Lower lobe of right lung (tissue), 2 donors: ENCODE results near the gene CHRND. TPM values are rescaled to one million over a fixed set of nuclear protein-coding genes. Genes with fewer than 3 reads are reported as not detected.

ENCODE experiments used
- ATAC-seq, 2 donors: fragments of 200-7000 bp; cut with Tn5 transposase; one replicate each; pipeline ENCODE4 v1.9.1; 2020 to 2022; ENCODE audit warnings: mild to moderate bottlenecking in 2 of 2, moderate library complexity in 2 of 2
- DNase-seq: peaks from one replicate; pipeline ENCODE4 v3.0.0-alpha.2; 2020
- H3K27ac ChIP-seq: fragments of 200-600 bp; one replicate; pipeline ENCODE4 v1.8.0; 2022
- H3K27me3 ChIP-seq: fragments of 200-600 bp; one replicate; pipeline ENCODE4 v1.8.0; 2022; ENCODE audit warnings: low read depth
- H3K36me3 ChIP-seq: fragments of 200-600 bp; one replicate; pipeline ENCODE4 v1.8.0; 2022; ENCODE audit warnings: mild to moderate bottlenecking
- H3K4me1 ChIP-seq: fragments of 200-600 bp; one replicate; pipeline ENCODE4 v1.8.0; 2022
- H3K4me3 ChIP-seq: fragments of 200-600 bp; one replicate; pipeline ENCODE4 v1.8.0; 2022; ENCODE audit warnings: mild to moderate bottlenecking
- H3K9me3 ChIP-seq: fragments of 200-600 bp; one replicate; pipeline ENCODE4 v1.8.0; 2022
- intact Hi-C: fragments of 100-400 bp; cut with DNase I; formaldehyde crosslinking; loops from one replicate; pipeline ENCODE4 v1.11.0; 2022
- total RNA-seq: library from RNA; stranded (reverse); fragmentation: NEBNext Ultra II Directional; extraction: Animal tissue kit (Norgen Biotek cat#: 25700); gene quantifications from one replicate; pipeline ENCODE4 v1.2.1, GENCODE V29; 2021
- TF ChIP-seq, protein P1 (sequence below): fragments of 200-600 bp; IDR thresholded peaks from one replicate; pipeline ENCODE4 v1.8.0; 2022; ENCODE audit warnings: antibody characterized with exemption, mild to moderate bottlenecking
- donor health status: DM: no; HTN: yes; CAD: no; lungs with severe emphysema.

The CHRND gene
- total RNA-seq, 1 donor from 2014 or later: not detected

GRCh38 chr2:232545511-232546375, 19.8 kb downstream of the CHRND start:
- H3K4me3 ChIP-seq: no peak overlapping the region
- H3K27me3 ChIP-seq: no peaks in the 10 kb centered on the region
- peak; percentile 60 for DNase-seq
- H3K9me3 ChIP-seq: no peaks in the 10 kb centered on the region
- TF ChIP-seq, protein P1, sequence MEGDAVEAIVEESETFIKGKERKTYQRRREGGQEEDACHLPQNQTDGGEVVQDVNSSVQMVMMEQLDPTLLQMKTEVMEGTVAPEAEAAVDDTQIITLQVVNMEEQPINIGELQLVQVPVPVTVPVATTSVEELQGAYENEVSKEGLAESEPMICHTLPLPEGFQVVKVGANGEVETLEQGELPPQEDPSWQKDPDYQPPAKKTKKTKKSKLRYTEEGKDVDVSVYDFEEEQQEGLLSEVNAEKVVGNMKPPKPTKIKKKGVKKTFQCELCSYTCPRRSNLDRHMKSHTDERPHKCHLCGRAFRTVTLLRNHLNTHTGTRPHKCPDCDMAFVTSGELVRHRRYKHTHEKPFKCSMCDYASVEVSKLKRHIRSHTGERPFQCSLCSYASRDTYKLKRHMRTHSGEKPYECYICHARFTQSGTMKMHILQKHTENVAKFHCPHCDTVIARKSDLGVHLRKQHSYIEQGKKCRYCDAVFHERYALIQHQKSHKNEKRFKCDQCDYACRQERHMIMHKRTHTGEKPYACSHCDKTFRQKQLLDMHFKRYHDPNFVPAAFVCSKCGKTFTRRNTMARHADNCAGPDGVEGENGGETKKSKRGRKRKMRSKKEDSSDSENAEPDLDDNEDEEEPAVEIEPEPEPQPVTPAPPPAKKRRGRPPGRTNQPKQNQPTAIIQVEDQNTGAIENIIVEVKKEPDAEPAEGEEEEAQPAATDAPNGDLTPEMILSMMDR: no peak
- intact Hi-C loops: no loop called here
- peak; percentile 42 to 54 for ATAC-seq
- no peak overlapping the region for H3K27ac ChIP-seq
- no peaks in the 10 kb centered on the region for H3K36me3 ChIP-seq
- H3K4me1 ChIP-seq: peaks cover 10% of the 10 kb centered on the region

GRCh38 chr2:232547991-232548390, 22.0 kb downstream of the CHRND start:
- H3K9me3 ChIP-seq: no peaks in the 10 kb centered on the region
- H3K4me1 ChIP-seq: peaks cover 27% of the 10 kb centered on the region
- no peak overlapping the region for H3K27ac ChIP-seq
- no peaks in the 10 kb centered on the region for H3K27me3 ChIP-seq
- peaks cover 9% of the 10 kb centered on the region for H3K36me3 ChIP-seq
- TF ChIP-seq, protein P1: no peak
- no peak for ATAC-seq
- no peak for DNase-seq
- intact Hi-C loops: no loop called here
- no peak overlapping the region for H3K4me3 ChIP-seq

GRCh38 chr2:232549655-232550353, 23.8 kb downstream of the CHRND start:
- H3K9me3 ChIP-seq: no peaks in the 10 kb centered on the region
- no peaks in the 10 kb centered on the region for H3K27me3 ChIP-seq
- DNase-seq (no peak), ATAC-seq (no peak)
- H3K36me3 ChIP-seq: peaks cover 21% of the 10 kb centered on the region
- peak overlapping the region; percentile 92 for H3K4me3 ChIP-seq
- intact Hi-C loops: no loop called here
- TF ChIP-seq, protein P1: no peak
- peaks cover 46% of the 10 kb centered on the region for H3K4me1 ChIP-seq
- peak overlapping the region; percentile 99 for H3K27ac ChIP-seq

DNA sequence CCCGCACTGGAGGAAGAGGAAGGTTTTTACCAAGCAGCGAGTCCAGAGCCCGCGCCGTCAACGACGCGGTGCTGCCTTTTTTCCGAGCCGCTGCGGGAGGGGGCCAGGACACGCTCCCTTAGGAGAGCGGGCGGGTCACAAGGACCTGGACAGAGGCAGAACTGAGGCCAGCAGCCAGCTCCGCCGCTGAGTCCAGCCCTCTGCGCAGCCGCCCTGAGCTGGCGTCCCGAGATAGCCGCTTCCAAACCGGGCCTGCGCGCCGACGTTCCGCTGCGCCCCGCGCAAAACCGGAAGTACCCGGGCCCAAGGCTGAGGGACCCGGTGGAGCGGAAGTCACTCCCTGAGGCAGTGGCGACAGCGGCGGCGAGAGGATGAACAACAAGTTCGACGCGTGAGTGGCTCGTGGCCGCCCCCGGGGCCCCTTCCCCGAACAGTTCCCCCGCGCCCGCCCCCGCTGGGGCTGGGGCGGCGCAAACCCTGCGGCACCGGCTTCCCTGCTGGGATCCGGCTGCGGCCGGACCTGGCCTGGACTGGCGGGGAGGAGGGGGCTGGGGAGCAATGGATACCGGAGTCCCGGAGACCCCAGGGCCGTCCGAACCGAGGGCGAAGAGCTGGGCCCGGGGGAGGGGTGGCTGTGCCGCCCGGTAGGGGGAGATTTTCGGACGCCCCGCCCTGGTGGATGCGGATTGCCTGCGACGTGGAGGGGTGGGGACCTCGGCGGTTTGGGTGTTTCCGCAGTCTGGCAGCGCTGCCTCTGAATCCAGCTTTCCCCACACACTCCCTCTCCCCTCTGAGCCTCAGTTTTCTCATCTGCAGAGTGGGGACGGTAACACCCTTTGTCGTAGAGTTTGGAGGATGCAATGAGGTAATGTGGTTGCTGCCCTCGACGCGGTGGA, 24.6 kb downstream of the CHRND start, which contains the start of the genes EIF4E2 and TIGD1:
Gene EIF4E2, plus strand, starts transcription at position 336 of the 896 bp plus-strand sequence. Its CDS starts 36 bp downstream, at position 372.
Gene TIGD1, minus strand, starts transcription at position 204 of the 896 bp plus-strand sequence. CDS start 675 bp downstream, outside the sequence.
- intact Hi-C loops: no loop called here
- Histone ChIP-seq H3K36me3 (peaks cover 29% of the 10 kb centered on the region), H3K9me3 (no peaks in the 10 kb centered on the region), H3K27me3 (no peaks in the 10 kb centered on the region), H3K4me1 (peaks cover 46% of the 10 kb centered on the region), H3K4me3 (peak within 1 kb of the TSS; percentile 92), H3K27ac (peak within 1 kb of the TSS; percentile 99)
- TF ChIP-seq, protein P1: peak; percentile 43
- peak; percentile 96 for DNase-seq
- ATAC-seq: peak; percentile 97 to 98

DNA sequence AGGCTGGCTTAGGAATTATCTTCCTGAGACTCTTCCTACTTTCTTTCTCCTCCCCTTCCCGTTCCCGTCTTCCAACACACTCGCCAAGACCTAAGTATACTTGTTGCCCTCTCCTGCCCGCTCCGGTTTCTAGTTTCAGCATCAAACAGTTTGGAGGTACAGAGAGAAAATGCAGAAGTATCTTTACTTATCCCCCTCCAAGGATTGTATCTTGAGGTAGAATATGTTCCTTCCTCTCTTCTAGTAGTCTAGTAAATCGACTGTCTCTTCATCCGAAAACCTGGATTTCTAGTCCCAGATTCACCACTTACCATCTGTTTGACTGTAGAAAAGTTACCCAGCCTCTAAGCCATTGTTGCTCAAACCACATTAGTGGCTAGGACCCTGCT, 25.3 kb downstream of the CHRND start:
- H3K4me1 ChIP-seq: peaks cover 46% of the 10 kb centered on the region
- TF ChIP-seq, protein P1: no peak
- H3K27me3 ChIP-seq: no peaks in the 10 kb centered on the region
- H3K36me3 ChIP-seq: peaks cover 34% of the 10 kb centered on the region
- peak overlapping the region; percentile 99 for H3K27ac ChIP-seq
- H3K4me3 ChIP-seq: peak overlapping the region; percentile 92
- no peak for DNase-seq
- intact Hi-C loops: no loop called here
- no peaks in the 10 kb centered on the region for H3K9me3 ChIP-seq
- peak in 1 of 2 donors; percentile 11 for ATAC-seq
